ENCODE data around the gene PPEF1. TPM values are rescaled to one million over a fixed set of nuclear protein-coding genes. Genes with fewer than 3 reads are reported as not detected.

Gene PPEF1
- total and polyA plus RNA-seq, 2 experiments from 2014 or later, result 0.76 TPM; not detected in 1

- no peaks in the 10 kb centered on the region for H3K27me3 Mint-ChIP-seq (ENCODE audit: insufficient read depth, low read depth, poor library complexity)
- DNase-seq (ENCODE audit: low spot score) (no peak), ATAC-seq (no peak)
- Histone ChIP-seq H2AFZ (no peak overlapping the region), H3K36me3 (ENCODE audit: insufficient read depth) (no peaks in the 10 kb centered on the region), H3K9me2 (ENCODE audit: insufficient read depth) (no peaks in the 10 kb centered on the region), H3K27ac (ENCODE audit: low read depth) (no peak overlapping the region), H3K4me3 (no peak overlapping the region), H3F3A (replicated peaks; ENCODE audit: low read depth) (no peaks in the 10 kb centered on the region), H3K79me2 (replicated peaks; ENCODE audit: insufficient read depth) (no peaks in the 10 kb centered on the region), H4K20me1 (replicated peaks; ENCODE audit: insufficient read depth) (no peaks in the 10 kb centered on the region), H3K4me2 (no peak overlapping the region), H3K27me3 (ENCODE audit: insufficient read depth) (no peaks in the 10 kb centered on the region), H3K4me1 (ENCODE audit: insufficient read depth) (no peaks in the 10 kb centered on the region)
- no peak overlapping the region for H3K4me3 Mint-ChIP-seq
- H3K36me3 Mint-ChIP-seq (ENCODE audit: low read depth), result no peaks in the 10 kb centered on the region
- H3K4me1 Mint-ChIP-seq, result peaks cover under 1% of the 10 kb centered on the region; the same call in 1 of the 3 replicates
- no peak overlapping the region for H3K27ac Mint-ChIP-seq
- TF ChIP-seq ZNF114 (CRISPR knock-in tag; IDR thresholded peaks at IDR 0.05) (no peak), EZH2 (IDR thresholded peaks at IDR 0.05; ENCODE audit: low read depth, unreplicated experiment) (no peak), CREB1 (CRISPR knock-in tag; IDR thresholded peaks at IDR 0.05; ENCODE audit: low read depth) (no peak), ZNF331 (CRISPR knock-in tag; IDR thresholded peaks at IDR 0.05; ENCODE audit: low read depth) (no peak), JUNB (IDR thresholded peaks at IDR 0.05; ENCODE audit: unreplicated experiment) (no peak), EZH2phosphoT487 (IDR thresholded peaks at IDR 0.05; ENCODE audit: unreplicated experiment) (no peak), STAT1 (IDR thresholded peaks at IDR 0.05; ENCODE audit: unreplicated experiment) (no peak), POLR2AphosphoS5 (IDR thresholded peaks at IDR 0.05; ENCODE audit: low read depth) (no peak)
- TF ChIP-seq, protein P1, sequence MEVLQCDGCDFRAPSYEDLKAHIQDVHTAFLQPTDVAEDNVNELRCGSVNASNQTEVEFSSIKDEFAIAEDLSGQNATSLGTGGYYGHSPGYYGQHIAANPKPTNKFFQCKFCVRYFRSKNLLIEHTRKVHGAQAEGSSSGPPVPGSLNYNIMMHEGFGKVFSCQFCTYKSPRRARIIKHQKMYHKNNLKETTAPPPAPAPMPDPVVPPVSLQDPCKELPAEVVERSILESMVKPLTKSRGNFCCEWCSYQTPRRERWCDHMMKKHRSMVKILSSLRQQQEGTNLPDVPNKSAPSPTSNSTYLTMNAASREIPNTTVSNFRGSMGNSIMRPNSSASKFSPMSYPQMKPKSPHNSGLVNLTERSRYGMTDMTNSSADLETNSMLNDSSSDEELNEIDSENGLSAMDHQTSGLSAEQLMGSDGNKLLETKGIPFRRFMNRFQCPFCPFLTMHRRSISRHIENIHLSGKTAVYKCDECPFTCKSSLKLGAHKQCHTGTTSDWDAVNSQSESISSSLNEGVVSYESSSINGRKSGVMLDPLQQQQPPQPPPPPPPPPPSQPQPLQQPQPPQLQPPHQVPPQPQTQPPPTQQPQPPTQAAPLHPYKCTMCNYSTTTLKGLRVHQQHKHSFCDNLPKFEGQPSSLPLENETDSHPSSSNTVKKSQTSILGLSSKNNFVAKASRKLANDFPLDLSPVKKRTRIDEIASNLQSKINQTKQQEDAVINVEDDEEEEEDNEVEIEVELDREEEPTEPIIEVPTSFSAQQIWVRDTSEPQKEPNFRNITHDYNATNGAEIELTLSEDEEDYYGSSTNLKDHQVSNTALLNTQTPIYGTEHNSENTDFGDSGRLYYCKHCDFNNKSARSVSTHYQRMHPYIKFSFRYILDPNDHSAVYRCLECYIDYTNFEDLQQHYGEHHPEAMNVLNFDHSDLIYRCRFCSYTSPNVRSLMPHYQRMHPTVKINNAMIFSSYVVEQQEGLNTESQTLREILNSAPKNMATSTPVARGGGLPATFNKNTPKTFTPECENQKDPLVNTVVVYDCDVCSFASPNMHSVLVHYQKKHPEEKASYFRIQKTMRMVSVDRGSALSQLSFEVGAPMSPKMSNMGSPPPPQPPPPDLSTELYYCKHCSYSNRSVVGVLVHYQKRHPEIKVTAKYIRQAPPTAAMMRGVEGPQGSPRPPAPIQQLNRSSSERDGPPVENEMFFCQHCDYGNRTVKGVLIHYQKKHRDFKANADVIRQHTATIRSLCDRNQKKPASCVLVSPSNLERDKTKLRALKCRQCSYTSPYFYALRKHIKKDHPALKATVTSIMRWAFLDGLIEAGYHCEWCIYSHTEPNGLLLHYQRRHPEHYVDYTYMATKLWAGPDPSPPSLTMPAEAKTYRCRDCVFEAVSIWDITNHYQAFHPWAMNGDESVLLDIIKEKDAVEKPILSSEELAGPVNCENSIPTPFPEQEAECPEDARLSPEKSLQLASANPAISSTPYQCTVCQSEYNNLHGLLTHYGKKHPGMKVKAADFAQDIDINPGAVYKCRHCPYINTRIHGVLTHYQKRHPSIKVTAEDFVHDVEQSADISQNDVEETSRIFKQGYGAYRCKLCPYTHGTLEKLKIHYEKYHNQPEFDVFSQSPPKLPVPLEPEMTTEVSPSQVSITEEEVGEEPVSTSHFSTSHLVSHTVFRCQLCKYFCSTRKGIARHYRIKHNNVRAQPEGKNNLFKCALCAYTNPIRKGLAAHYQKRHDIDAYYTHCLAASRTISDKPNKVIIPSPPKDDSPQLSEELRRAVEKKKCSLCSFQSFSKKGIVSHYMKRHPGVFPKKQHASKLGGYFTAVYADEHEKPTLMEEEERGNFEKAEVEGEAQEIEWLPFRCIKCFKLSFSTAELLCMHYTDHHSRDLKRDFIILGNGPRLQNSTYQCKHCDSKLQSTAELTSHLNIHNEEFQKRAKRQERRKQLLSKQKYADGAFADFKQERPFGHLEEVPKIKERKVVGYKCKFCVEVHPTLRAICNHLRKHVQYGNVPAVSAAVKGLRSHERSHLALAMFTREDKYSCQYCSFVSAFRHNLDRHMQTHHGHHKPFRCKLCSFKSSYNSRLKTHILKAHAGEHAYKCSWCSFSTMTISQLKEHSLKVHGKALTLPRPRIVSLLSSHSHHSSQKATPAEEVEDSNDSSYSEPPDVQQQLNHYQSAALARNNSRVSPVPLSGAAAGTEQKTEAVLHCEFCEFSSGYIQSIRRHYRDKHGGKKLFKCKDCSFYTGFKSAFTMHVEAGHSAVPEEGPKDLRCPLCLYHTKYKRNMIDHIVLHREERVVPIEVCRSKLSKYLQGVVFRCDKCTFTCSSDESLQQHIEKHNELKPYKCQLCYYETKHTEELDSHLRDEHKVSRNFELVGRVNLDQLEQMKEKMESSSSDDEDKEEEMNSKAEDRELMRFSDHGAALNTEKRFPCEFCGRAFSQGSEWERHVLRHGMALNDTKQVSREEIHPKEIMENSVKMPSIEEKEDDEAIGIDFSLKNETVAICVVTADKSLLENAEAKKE (CRISPR knock-in tag; IDR thresholded peaks at IDR 0.05), result no peak
- TF ChIP-seq, protein P2, sequence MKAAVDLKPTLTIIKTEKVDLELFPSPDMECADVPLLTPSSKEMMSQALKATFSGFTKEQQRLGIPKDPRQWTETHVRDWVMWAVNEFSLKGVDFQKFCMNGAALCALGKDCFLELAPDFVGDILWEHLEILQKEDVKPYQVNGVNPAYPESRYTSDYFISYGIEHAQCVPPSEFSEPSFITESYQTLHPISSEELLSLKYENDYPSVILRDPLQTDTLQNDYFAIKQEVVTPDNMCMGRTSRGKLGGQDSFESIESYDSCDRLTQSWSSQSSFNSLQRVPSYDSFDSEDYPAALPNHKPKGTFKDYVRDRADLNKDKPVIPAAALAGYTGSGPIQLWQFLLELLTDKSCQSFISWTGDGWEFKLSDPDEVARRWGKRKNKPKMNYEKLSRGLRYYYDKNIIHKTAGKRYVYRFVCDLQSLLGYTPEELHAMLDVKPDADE (IDR thresholded peaks at IDR 0.05), result no peak
- TF ChIP-seq, protein P3, sequence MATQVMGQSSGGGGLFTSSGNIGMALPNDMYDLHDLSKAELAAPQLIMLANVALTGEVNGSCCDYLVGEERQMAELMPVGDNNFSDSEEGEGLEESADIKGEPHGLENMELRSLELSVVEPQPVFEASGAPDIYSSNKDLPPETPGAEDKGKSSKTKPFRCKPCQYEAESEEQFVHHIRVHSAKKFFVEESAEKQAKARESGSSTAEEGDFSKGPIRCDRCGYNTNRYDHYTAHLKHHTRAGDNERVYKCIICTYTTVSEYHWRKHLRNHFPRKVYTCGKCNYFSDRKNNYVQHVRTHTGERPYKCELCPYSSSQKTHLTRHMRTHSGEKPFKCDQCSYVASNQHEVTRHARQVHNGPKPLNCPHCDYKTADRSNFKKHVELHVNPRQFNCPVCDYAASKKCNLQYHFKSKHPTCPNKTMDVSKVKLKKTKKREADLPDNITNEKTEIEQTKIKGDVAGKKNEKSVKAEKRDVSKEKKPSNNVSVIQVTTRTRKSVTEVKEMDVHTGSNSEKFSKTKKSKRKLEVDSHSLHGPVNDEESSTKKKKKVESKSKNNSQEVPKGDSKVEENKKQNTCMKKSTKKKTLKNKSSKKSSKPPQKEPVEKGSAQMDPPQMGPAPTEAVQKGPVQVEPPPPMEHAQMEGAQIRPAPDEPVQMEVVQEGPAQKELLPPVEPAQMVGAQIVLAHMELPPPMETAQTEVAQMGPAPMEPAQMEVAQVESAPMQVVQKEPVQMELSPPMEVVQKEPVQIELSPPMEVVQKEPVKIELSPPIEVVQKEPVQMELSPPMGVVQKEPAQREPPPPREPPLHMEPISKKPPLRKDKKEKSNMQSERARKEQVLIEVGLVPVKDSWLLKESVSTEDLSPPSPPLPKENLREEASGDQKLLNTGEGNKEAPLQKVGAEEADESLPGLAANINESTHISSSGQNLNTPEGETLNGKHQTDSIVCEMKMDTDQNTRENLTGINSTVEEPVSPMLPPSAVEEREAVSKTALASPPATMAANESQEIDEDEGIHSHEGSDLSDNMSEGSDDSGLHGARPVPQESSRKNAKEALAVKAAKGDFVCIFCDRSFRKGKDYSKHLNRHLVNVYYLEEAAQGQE (IDR thresholded peaks at IDR 0.05; ENCODE audit: unreplicated experiment), result no peak
- peaks cover 6% of the 10 kb centered on the region; the same call in 2 of the 3 replicates for H3K9me3 Mint-ChIP-seq
Observed at GRCh38 chrX:18691431-18691830, 16.0 kb upstream of the PPEF1 start.

Measured in GM23338 (cell line).